Neural crest cell (in vitro differentiated cells): ENCODE data around the gene RNF130. TPM values are rescaled to one million over a fixed set of nuclear protein-coding genes. Genes with fewer than 3 reads are reported as not detected.

Experiments used
- DNase-seq: peaks from one replicate; pipeline ENCODE4 v3.0.0; 2021; ENCODE audit warnings: low read depth, mixed read lengths, low spot score
- H3K27ac Mint-ChIP-seq: one replicate; pipeline ENCODE4 v1.8.0; 2021; ENCODE audit warnings: mild to moderate bottlenecking, mixed read lengths; ENCODE audit not compliant: unreplicated experiment
- H3K27me3 Mint-ChIP-seq: 2 replicates; pipeline ENCODE4 v1.8.0; 2021; ENCODE audit warnings: low read depth, mild to moderate bottlenecking, mixed read lengths
- H3K36me3 Mint-ChIP-seq: 2 replicates; pipeline ENCODE4 v1.8.0; 2021; ENCODE audit warnings: low read depth, mild to moderate bottlenecking, mixed read lengths
- H3K4me1 Mint-ChIP-seq: 2 replicates; pipeline ENCODE4 v1.8.0; 2021; ENCODE audit warnings: mixed read lengths
- H3K4me3 Mint-ChIP-seq: one replicate; pipeline ENCODE4 v1.8.0; 2021; ENCODE audit warnings: mild to moderate bottlenecking, mixed read lengths
- H3K9me3 Mint-ChIP-seq: 2 replicates; pipeline ENCODE4 v1.8.0; 2021; ENCODE audit warnings: mixed read lengths
- CTCF ChIP-seq: fragments of 200-600 bp; sonication (generic); conservative IDR thresholded peaks from 2 replicates; pipeline ENCODE4 v1.5.0; 2021; ENCODE audit warnings: antibody characterized with exemption, mild to moderate bottlenecking
- long read RNA-seq: library from polyadenylated mRNA; unstranded; transcript quantifications from one replicate; pipeline ENCODE4 v2.0.0, GENCODE V29; 2020
- total RNA-seq: library from RNA; stranded (reverse); gene quantifications from 2 replicates; pipeline ENCODE4 v1.2.1, GENCODE V29; 2021

The RNF130 gene
- total RNA-seq, result 113 and 116 TPM in 2 replicates
- long read RNA-seq, full-length matches to known transcripts, result 139 of 165 reads
- long read RNA-seq, partial matches to known transcripts, result 9 of 165 reads
- long read RNA-seq, other reads (novel, unspliced or antisense), result 17 of 165 reads

GRCh38 chr5:180071531-180072255 is at the start of gene RNF130:
Gene RNF130 (minus strand): TSS chr5:180071759. CDS start chr5:180071702, 57 bp downstream.
- Mint-ChIP-seq H3K4me3 (peak within 1 kb of the TSS; percentile 98), H3K27me3 (peaks cover 2% of the 10 kb centered on the region), H3K36me3 (peaks cover 3% of the 10 kb centered on the region), H3K27ac (peak within 1 kb of the TSS; percentile 97), H3K4me1 (peaks cover 31% of the 10 kb centered on the region), H3K9me3 (peaks cover 2% of the 10 kb centered on the region)
- DNase-seq, result peak; percentile 89
- TF ChIP-seq CTCF, result no peak

- no peaks in the 10 kb centered on the region for H3K36me3 Mint-ChIP-seq
- H3K27me3 Mint-ChIP-seq, result no peaks in the 10 kb centered on the region
- H3K27ac Mint-ChIP-seq, result peak overlapping the region; percentile 57
- no peak for TF ChIP-seq CTCF
- no peak for DNase-seq
- H3K9me3 Mint-ChIP-seq, result no peaks in the 10 kb centered on the region
- H3K4me1 Mint-ChIP-seq, result peaks cover 24% of the 10 kb centered on the region
- H3K4me3 Mint-ChIP-seq, result no peak overlapping the region
Measured at GRCh38 chr5:180120237-180121101, 48.9 kb upstream of the RNF130 start.

GRCh38 chr5:180119903-180120236 is 48.3 kb upstream of the RNF130 start:
- Mint-ChIP-seq H3K36me3 (no peaks in the 10 kb centered on the region), H3K4me1 (peaks cover 27% of the 10 kb centered on the region), H3K27ac (no peak overlapping the region), H3K9me3 (no peaks in the 10 kb centered on the region), H3K4me3 (no peak overlapping the region), H3K27me3 (no peaks in the 10 kb centered on the region)
- DNase-seq, result no peak
- TF ChIP-seq CTCF, result no peak

GRCh38 chr5:180119031-180119902 is 47.7 kb upstream of the RNF130 start:
- H3K4me1 Mint-ChIP-seq, result peaks cover 27% of the 10 kb centered on the region
- H3K36me3 Mint-ChIP-seq, result no peaks in the 10 kb centered on the region
- no peak overlapping the region for H3K27ac Mint-ChIP-seq
- TF ChIP-seq CTCF, result no peak
- H3K27me3 Mint-ChIP-seq, result no peaks in the 10 kb centered on the region
- H3K4me3 Mint-ChIP-seq, result no peak overlapping the region
- no peaks in the 10 kb centered on the region for H3K9me3 Mint-ChIP-seq
- DNase-seq, result no peak

- Mint-ChIP-seq H3K27ac (no peak overlapping the region), H3K4me3 (no peak overlapping the region), H3K27me3 (no peaks in the 10 kb centered on the region), H3K4me1 (peaks cover 27% of the 10 kb centered on the region), H3K36me3 (no peaks in the 10 kb centered on the region), H3K9me3 (no peaks in the 10 kb centered on the region)
- DNase-seq, result no peak
- no peak for TF ChIP-seq CTCF
Measured at GRCh38 chr5:180118391-180118791, 46.8 kb upstream of the RNF130 start.
